ENCODE results near the gene TAAR9.

DNA sequence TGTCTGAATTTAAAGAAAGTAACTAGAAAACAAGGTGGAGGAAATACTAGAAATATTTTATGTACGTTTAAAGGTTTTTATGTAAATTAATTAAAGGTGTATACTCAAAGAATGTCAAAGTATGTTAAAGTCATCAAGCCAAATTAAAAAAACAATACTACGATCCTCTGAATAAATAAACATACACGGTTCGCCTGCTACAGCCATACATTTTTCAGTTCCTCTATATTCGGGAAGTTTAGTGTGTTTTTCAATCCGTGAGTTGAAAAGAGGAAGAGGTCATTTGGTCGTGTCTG, 25.8 kb upstream of the TAAR9 start:
- no peak for TF ChIP-seq EZH2phosphoT487 (IDR thresholded peaks at IDR 0.05; ENCODE audit: low read depth)
- TF ChIP-seq, protein P1, sequence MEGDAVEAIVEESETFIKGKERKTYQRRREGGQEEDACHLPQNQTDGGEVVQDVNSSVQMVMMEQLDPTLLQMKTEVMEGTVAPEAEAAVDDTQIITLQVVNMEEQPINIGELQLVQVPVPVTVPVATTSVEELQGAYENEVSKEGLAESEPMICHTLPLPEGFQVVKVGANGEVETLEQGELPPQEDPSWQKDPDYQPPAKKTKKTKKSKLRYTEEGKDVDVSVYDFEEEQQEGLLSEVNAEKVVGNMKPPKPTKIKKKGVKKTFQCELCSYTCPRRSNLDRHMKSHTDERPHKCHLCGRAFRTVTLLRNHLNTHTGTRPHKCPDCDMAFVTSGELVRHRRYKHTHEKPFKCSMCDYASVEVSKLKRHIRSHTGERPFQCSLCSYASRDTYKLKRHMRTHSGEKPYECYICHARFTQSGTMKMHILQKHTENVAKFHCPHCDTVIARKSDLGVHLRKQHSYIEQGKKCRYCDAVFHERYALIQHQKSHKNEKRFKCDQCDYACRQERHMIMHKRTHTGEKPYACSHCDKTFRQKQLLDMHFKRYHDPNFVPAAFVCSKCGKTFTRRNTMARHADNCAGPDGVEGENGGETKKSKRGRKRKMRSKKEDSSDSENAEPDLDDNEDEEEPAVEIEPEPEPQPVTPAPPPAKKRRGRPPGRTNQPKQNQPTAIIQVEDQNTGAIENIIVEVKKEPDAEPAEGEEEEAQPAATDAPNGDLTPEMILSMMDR (IDR thresholded peaks at IDR 0.05; ENCODE audit: low read depth, low read length): no peak
